GM23338 (cell line): ENCODE data around the gene KLHL8. TPM values are rescaled to one million over a fixed set of nuclear protein-coding genes. Genes with fewer than 3 reads are reported as not detected.

Experiments used
- ATAC-seq: fragments of 200-7000 bp; cut with Tn5 transposase; 3 replicates; pipeline ENCODE4 v1.9.1; 2020
- DNase-seq: peaks from one replicate; pipeline ENCODE4 v3.0.0-alpha.2; 2015; ENCODE audit warnings: low spot score
- H2AFZ ChIP-seq: fragments of 200-600 bp; sonication (generic); 2 replicates; pipeline ENCODE4 v1.8.0; 2016; ENCODE audit warnings: antibody characterized with exemption, mild to moderate bottlenecking, moderate library complexity
- H3F3A ChIP-seq: fragments of 200-600 bp; sonication (generic); replicated peaks from 2 replicates; pipeline ENCODE4 v1.8.0; 2017; ENCODE audit warnings: antibody characterized with exemption, mixed run types, low read depth
- H3K27ac ChIP-seq: fragments of 200-600 bp; sonication (generic); 2 replicates; pipeline ENCODE4 v1.6.1; 2016; ENCODE audit warnings: low read depth
- H3K27me3 ChIP-seq: fragments of 200-600 bp; sonication (generic); 2 replicates; pipeline ENCODE4 v1.8.0; 2016; ENCODE audit warnings: mild to moderate bottlenecking, mixed run types, moderate library complexity; ENCODE audit not compliant: insufficient read depth
- H3K36me3 ChIP-seq: fragments of 200-600 bp; sonication (generic); 2 replicates; pipeline ENCODE4 v1.8.0; 2016; ENCODE audit warnings: mild to moderate bottlenecking; ENCODE audit not compliant: insufficient read depth
- H3K4me1 ChIP-seq: fragments of 200-600 bp; sonication (generic); 2 replicates; pipeline ENCODE4 v1.8.0; 2016; ENCODE audit warnings: mild to moderate bottlenecking, moderate library complexity; ENCODE audit not compliant: insufficient read depth
- H3K4me2 ChIP-seq: fragments of 200-600 bp; sonication (generic); 2 replicates; pipeline ENCODE4 v1.7.1; 2017; ENCODE audit warnings: mixed run types
- H3K4me3 ChIP-seq: fragments of 200-600 bp; sonication (generic); 2 replicates; pipeline ENCODE4 v1.6.1; 2016; ENCODE audit warnings: mixed run types
- H3K79me2 ChIP-seq: fragments of 200-600 bp; sonication (generic); replicated peaks from 2 replicates; pipeline ENCODE4 v1.8.0; 2017; ENCODE audit warnings: mild to moderate bottlenecking; ENCODE audit not compliant: insufficient read depth
- H3K9me2 ChIP-seq: fragments of 200-600 bp; sonication (generic); 2 replicates; pipeline ENCODE4 v1.8.0; 2017; ENCODE audit not compliant: insufficient read depth
- H4K20me1 ChIP-seq: fragments of 200-600 bp; sonication (generic); replicated peaks from 2 replicates; pipeline ENCODE4 v1.8.0; 2017; ENCODE audit warnings: mild to moderate bottlenecking; ENCODE audit not compliant: insufficient read depth
- H3K27ac Mint-ChIP-seq: 2 replicates; pipeline ENCODE4 v1.8.0; 2020; ENCODE audit warnings: inconsistent platforms, mild to moderate bottlenecking, moderate library complexity, mixed read lengths
- H3K27me3 Mint-ChIP-seq: 3 replicates; pipeline ENCODE4 v1.8.0; 2022; ENCODE audit warnings: low read depth, mild to moderate bottlenecking, moderate library complexity, mixed read lengths, inconsistent platforms; ENCODE audit not compliant: insufficient read depth, poor library complexity
- H3K36me3 Mint-ChIP-seq: 3 replicates; pipeline ENCODE4 v1.8.0; 2021; ENCODE audit warnings: low read depth, mild to moderate bottlenecking, inconsistent platforms, moderate library complexity, mixed read lengths
- H3K4me1 Mint-ChIP-seq: 3 replicates; pipeline ENCODE4 v1.8.0; 2020; ENCODE audit warnings: mild to moderate bottlenecking, inconsistent platforms, mixed read lengths
- H3K4me3 Mint-ChIP-seq: 3 replicates; pipeline ENCODE4 v1.8.0; 2021; ENCODE audit warnings: moderate library complexity, mild to moderate bottlenecking, inconsistent platforms, mixed read lengths
- H3K9me3 Mint-ChIP-seq: 3 replicates; pipeline ENCODE4 v1.8.0; 2020; ENCODE audit warnings: moderate library complexity, mild to moderate bottlenecking, inconsistent platforms, mixed read lengths
- CREB1 ChIP-seq: fragments of 250-450 bp; sonication (Bioruptor Pico); IDR thresholded peaks from 2 replicates; pipeline ENCODE4 v1.5.0; 2020; ENCODE audit warnings: low read depth, mild to moderate bottlenecking, moderate library complexity
- EZH2 ChIP-seq: fragments of 200-600 bp; sonication (generic); IDR thresholded peaks from one replicate; pipeline ENCODE4 v1.8.0; 2017; ENCODE audit warnings: antibody characterized with exemption, mild to moderate bottlenecking, low read depth; ENCODE audit not compliant: unreplicated experiment
- EZH2phosphoT487 ChIP-seq: fragments of 200-600 bp; sonication (generic); IDR thresholded peaks from one replicate; pipeline ENCODE4 v1.8.1; 2018; ENCODE audit warnings: antibody characterized with exemption; ENCODE audit not compliant: unreplicated experiment
- JUNB ChIP-seq: IDR thresholded peaks from one replicate; pipeline ENCODE4 v1.6.1; 2016; ENCODE audit warnings: antibody characterized with exemption; ENCODE audit not compliant: unreplicated experiment
- NANOG ChIP-seq: IDR thresholded peaks from 2 replicates; pipeline ENCODE4 v1.6.1; 2016; ENCODE audit warnings: antibody characterized with exemption, borderline replicate concordance
- POLR2AphosphoS5 ChIP-seq: IDR thresholded peaks from 2 replicates; pipeline ENCODE4 v1.6.1; 2016; ENCODE audit warnings: antibody characterized with exemption, low read depth
- REST ChIP-seq: IDR thresholded peaks from one replicate; pipeline ENCODE4 v1.6.1; 2018; ENCODE audit warnings: antibody characterized with exemption; ENCODE audit not compliant: unreplicated experiment
- STAT1 ChIP-seq: IDR thresholded peaks from one replicate; pipeline ENCODE4 v1.6.1; 2016; ENCODE audit warnings: antibody characterized with exemption; ENCODE audit not compliant: unreplicated experiment
- ZNF114 ChIP-seq: fragments of 250-450 bp; sonication (Bioruptor Pico); IDR thresholded peaks from 2 replicates; pipeline ENCODE4 v1.5.0; 2020; ENCODE audit warnings: mild to moderate bottlenecking, moderate library complexity
- ZNF331 ChIP-seq: fragments of 250-450 bp; sonication (Bioruptor Pico); IDR thresholded peaks from 2 replicates; pipeline ENCODE4 v1.5.0; 2020; ENCODE audit warnings: low read depth, mild to moderate bottlenecking, moderate library complexity
- ZNF462 ChIP-seq: fragments of 250-450 bp; sonication (Bioruptor Pico); IDR thresholded peaks from 2 replicates; pipeline ENCODE4 v1.5.0; 2020; ENCODE audit warnings: mild to moderate bottlenecking, moderate library complexity
- polyA plus RNA-seq: library from polyadenylated mRNA; unstranded; fragments of >200 nt; fragmentation: Nextera tagmentation; extraction: Ambion mirVana; gene quantifications from 2 replicates; pipeline ENCODE4 v1.2.1, GENCODE V29; 2016
- total RNA-seq: library from RNA; depleted of rRNA; stranded (reverse); fragments of >200 nt; shearing (Covaris generic); gene quantifications from 2 replicates; pipeline ENCODE4 v1.2.3, GENCODE V29; 2014
- TF ChIP-seq, protein P1 (sequence below): IDR thresholded peaks from 2 replicates; pipeline ENCODE4 v1.6.1; 2016; ENCODE audit warnings: antibody characterized with exemption

KLHL8 gene
- total and polyA plus RNA-seq, 2 experiments from 2014 or later = 3.3 to 7.2 TPM

DNA sequence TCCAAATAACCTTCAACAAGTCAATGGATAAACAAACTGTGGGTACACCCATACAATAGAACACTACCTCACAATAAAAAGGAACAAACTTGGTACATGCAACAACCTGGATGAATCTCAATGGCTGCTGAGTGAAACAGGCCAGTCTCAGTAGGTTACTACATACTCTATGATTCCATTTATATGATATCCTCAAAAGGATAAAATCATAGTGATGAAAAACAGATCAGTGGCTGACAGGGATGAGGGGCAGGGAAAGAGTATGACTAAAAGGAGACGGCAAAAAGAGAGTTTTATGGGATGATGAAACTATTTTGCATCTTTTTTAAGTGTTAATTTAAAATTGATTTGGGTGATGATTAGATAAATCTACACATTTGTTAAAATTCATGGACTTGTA, 15.9 kb downstream of the KLHL8 start:
- H3K36me3 ChIP-seq = no peaks in the 10 kb centered on the region
- ATAC-seq = no peak
- no peaks in the 10 kb centered on the region; the same call in 1 of the 3 replicates for H3K4me1 Mint-ChIP-seq
- H3K4me2 ChIP-seq = no peak overlapping the region
- no peaks in the 10 kb centered on the region for H3K9me2 ChIP-seq
- DNase-seq = no peak
- H3K4me3 ChIP-seq = no peak overlapping the region
- H3K36me3 Mint-ChIP-seq = peaks cover 5% of the 10 kb centered on the region; the same call in 1 of the 3 replicates
- H3K9me3 Mint-ChIP-seq = no peaks in the 10 kb centered on the region; the same call in 2 of the 3 replicates
- no peak overlapping the region for H3K4me3 Mint-ChIP-seq
- H3K27me3 ChIP-seq = no peaks in the 10 kb centered on the region
- no peak overlapping the region for H2AFZ ChIP-seq
- peaks cover 53% of the 10 kb centered on the region for H3K79me2 ChIP-seq
- H3K4me1 ChIP-seq = no peaks in the 10 kb centered on the region
- no peak for TF ChIP-seq EZH2phosphoT487
- no peak for TF ChIP-seq ZNF331
- TF ChIP-seq, protein P1, sequence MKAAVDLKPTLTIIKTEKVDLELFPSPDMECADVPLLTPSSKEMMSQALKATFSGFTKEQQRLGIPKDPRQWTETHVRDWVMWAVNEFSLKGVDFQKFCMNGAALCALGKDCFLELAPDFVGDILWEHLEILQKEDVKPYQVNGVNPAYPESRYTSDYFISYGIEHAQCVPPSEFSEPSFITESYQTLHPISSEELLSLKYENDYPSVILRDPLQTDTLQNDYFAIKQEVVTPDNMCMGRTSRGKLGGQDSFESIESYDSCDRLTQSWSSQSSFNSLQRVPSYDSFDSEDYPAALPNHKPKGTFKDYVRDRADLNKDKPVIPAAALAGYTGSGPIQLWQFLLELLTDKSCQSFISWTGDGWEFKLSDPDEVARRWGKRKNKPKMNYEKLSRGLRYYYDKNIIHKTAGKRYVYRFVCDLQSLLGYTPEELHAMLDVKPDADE = no peak
- TF ChIP-seq EZH2 = no peak
- no peak for TF ChIP-seq JUNB
- TF ChIP-seq CREB1 (CRISPR knock-in tag) = no peak
- no peak for TF ChIP-seq ZNF114 (CRISPR knock-in tag)
- no peak for TF ChIP-seq POLR2AphosphoS5
- no peak for TF ChIP-seq STAT1
- no peak for TF ChIP-seq REST
- no peak for TF ChIP-seq NANOG
- H4K20me1 ChIP-seq = no peaks in the 10 kb centered on the region
- no peak overlapping the region for H3K27ac ChIP-seq
- H3F3A ChIP-seq = no peaks in the 10 kb centered on the region
- H3K27ac Mint-ChIP-seq = no peak overlapping the region
- peaks cover 3% of the 10 kb centered on the region for H3K27me3 Mint-ChIP-seq

GRCh38 chr4:87196927-87197326, 23.5 kb downstream of the KLHL8 start:
- Histone ChIP-seq H3K36me3 (no peaks in the 10 kb centered on the region), H3K79me2 (peaks cover 37% of the 10 kb centered on the region), H3F3A (no peaks in the 10 kb centered on the region), H3K27ac (no peak overlapping the region), H3K27me3 (no peaks in the 10 kb centered on the region), H4K20me1 (no peaks in the 10 kb centered on the region), H3K9me2 (no peaks in the 10 kb centered on the region), H2AFZ (no peak overlapping the region), H3K4me3 (no peak overlapping the region), H3K4me1 (no peaks in the 10 kb centered on the region; the same call in 1 of the 2 replicates), H3K4me2 (no peak overlapping the region)
- no peaks in the 10 kb centered on the region for H3K27me3 Mint-ChIP-seq
- no peaks in the 10 kb centered on the region for H3K36me3 Mint-ChIP-seq
- ATAC-seq (no peak), DNase-seq (no peak)
- H3K9me3 Mint-ChIP-seq = no peaks in the 10 kb centered on the region
- H3K4me3 Mint-ChIP-seq = no peak overlapping the region
- H3K4me1 Mint-ChIP-seq = peaks cover 6% of the 10 kb centered on the region; the same call in 2 of the 3 replicates
- no peak overlapping the region for H3K27ac Mint-ChIP-seq
- TF ChIP-seq EZH2 = no peak
- TF ChIP-seq NANOG = no peak
- TF ChIP-seq STAT1 = no peak
- TF ChIP-seq EZH2phosphoT487 = no peak
- TF ChIP-seq POLR2AphosphoS5 = no peak
- no peak for TF ChIP-seq ZNF462 (CRISPR knock-in tag)
